Neural progenitor cell (in vitro differentiated cells): ENCODE data around the gene MBL2. TPM values are rescaled to one million over a fixed set of nuclear protein-coding genes. Genes with fewer than 3 reads are reported as not detected.

ENCODE experiments used
- DNase-seq: peaks from one replicate; pipeline ENCODE4 v3.0.0-alpha.2; 2016; ENCODE audit warnings: low spot score
- H2AFZ ChIP-seq: fragments of 200-600 bp; sonication (generic); replicated peaks from 2 replicates; pipeline ENCODE4 v1.6.1; 2016; ENCODE audit warnings: antibody characterized with exemption
- H3F3A ChIP-seq: fragments of 200-600 bp; sonication (generic); 2 replicates; pipeline ENCODE4 v1.6.1; 2016; ENCODE audit warnings: antibody characterized with exemption, low read depth
- H3K27ac ChIP-seq: fragments of 200-600 bp; sonication (generic); 2 replicates; pipeline ENCODE4 v1.5.1; 2016; ENCODE audit warnings: mild to moderate bottlenecking
- H3K27me3 ChIP-seq: fragments of 200-600 bp; sonication (generic); 2 replicates; pipeline ENCODE4 v1.6.1; 2016; ENCODE audit warnings: mild to moderate bottlenecking, moderate library complexity
- H3K36me3 ChIP-seq: fragments of 200-600 bp; sonication (generic); 2 replicates; pipeline ENCODE4 v1.5.1; 2016
- H3K4me1 ChIP-seq: fragments of 200-600 bp; sonication (generic); 2 replicates; pipeline ENCODE4 v1.6.1; 2016; ENCODE audit warnings: mixed run types
- H3K4me2 ChIP-seq: fragments of 200-600 bp; sonication (generic); 2 replicates; pipeline ENCODE4 v1.6.1; 2016
- H3K4me3 ChIP-seq: fragments of 200-600 bp; sonication (generic); 2 replicates; pipeline ENCODE4 v1.5.1; 2016
- H3K79me2 ChIP-seq: fragments of 200-600 bp; sonication (generic); 2 replicates; pipeline ENCODE4 v1.6.1; 2016; ENCODE audit warnings: low read depth
- H3K9ac ChIP-seq: fragments of 200-600 bp; sonication (generic); 2 replicates; pipeline ENCODE4 v1.6.1; 2016
- H3K9me3 ChIP-seq: fragments of 200-600 bp; sonication (generic); 2 replicates; pipeline ENCODE4 v1.5.1; 2016; ENCODE audit warnings: low read depth
- H4K20me1 ChIP-seq: fragments of 200-600 bp; sonication (generic); 2 replicates; pipeline ENCODE4 v1.6.1; 2016; ENCODE audit warnings: low read depth
- H3K27ac Mint-ChIP-seq: 3 replicates; pipeline ENCODE4 v1.8.0; 2021; ENCODE audit warnings: mixed read lengths
- H3K27me3 Mint-ChIP-seq: 2 replicates; pipeline ENCODE4 v1.8.0; 2022; ENCODE audit warnings: low read depth, mild to moderate bottlenecking, inconsistent platforms, moderate library complexity, mixed read lengths; ENCODE audit not compliant: insufficient read depth
- H3K36me3 Mint-ChIP-seq: 3 replicates; pipeline ENCODE4 v1.8.0; 2021; ENCODE audit warnings: mixed read lengths
- H3K4me1 Mint-ChIP-seq: 3 replicates; pipeline ENCODE4 v1.8.0; 2021; ENCODE audit warnings: mixed read lengths
- H3K4me3 Mint-ChIP-seq: 3 replicates; pipeline ENCODE4 v1.8.0; 2021; ENCODE audit warnings: mild to moderate bottlenecking, moderate library complexity, mixed read lengths
- H3K9me3 Mint-ChIP-seq: 3 replicates; pipeline ENCODE4 v1.8.0; 2020; ENCODE audit warnings: mixed read lengths
- CTCF ChIP-seq: fragments of 200-600 bp; sonication (generic); IDR thresholded peaks from 2 replicates; pipeline ENCODE4 v1.5.1; 2017; ENCODE audit warnings: antibody characterized with exemption, mild to moderate bottlenecking
- EZH2 ChIP-seq: fragments of 200-600 bp; sonication (generic); IDR thresholded peaks from 2 replicates; pipeline ENCODE4 v1.6.1; 2017; ENCODE audit warnings: antibody characterized with exemption, mild to moderate bottlenecking, moderate library complexity
- EZH2phosphoT487 ChIP-seq: fragments of 200-600 bp; sonication (generic); IDR thresholded peaks from 2 replicates; pipeline ENCODE4 v1.6.1; 2017; ENCODE audit warnings: antibody characterized with exemption
- total RNA-seq: library from RNA; depleted of rRNA; stranded (reverse); fragments of >200 nt; gene quantifications from 2 replicates; pipeline ENCODE4 v1.2.3, GENCODE V29; 2015; ENCODE audit warnings: low replicate concordance

The MBL2 gene
- total RNA-seq, 1 donor from 2014 or later = not detected

DNA sequence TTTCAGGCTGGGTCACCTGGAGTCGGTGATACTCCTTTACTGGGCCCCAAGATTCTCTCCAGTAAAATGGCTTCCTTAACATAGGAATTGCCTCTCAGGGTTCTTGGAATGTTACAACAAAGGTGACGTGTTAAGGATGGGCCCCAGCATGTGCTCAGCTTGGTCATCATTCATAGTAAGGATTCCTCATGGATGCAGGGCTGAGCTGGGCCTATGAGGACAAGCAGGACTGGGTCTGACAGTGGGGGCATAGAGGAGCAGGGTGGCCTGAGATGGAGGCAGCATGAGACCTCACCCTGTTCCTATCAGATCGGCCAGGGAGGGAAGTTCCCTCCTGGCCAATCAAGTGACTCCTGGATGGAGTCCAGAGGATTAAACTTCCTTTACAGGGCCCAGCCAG, 12.8 kb upstream of the MBL2 start:
- no peaks in the 10 kb centered on the region for H3K9me3 ChIP-seq

GRCh38 chr10:52783726-52784125, 11.1 kb upstream of the MBL2 start:
- no peak overlapping the region for H3K27ac ChIP-seq
- H3K36me3 Mint-ChIP-seq = no peaks in the 10 kb centered on the region
- H3K9ac ChIP-seq = no peak overlapping the region
- H3K27me3 ChIP-seq = no peaks in the 10 kb centered on the region
- TF ChIP-seq EZH2phosphoT487 (no peak), EZH2 (no peak), CTCF (no peak)
- H3K4me3 Mint-ChIP-seq = no peak overlapping the region
- no peaks in the 10 kb centered on the region for H4K20me1 ChIP-seq
- H3F3A ChIP-seq = no peaks in the 10 kb centered on the region
- H3K9me3 ChIP-seq = no peaks in the 10 kb centered on the region
- no peaks in the 10 kb centered on the region for H3K9me3 Mint-ChIP-seq
- H3K4me1 Mint-ChIP-seq = peaks cover 5% of the 10 kb centered on the region
- no peaks in the 10 kb centered on the region for H3K4me1 ChIP-seq
- H3K79me2 ChIP-seq = no peaks in the 10 kb centered on the region
- no peak overlapping the region for H2AFZ ChIP-seq
- H3K4me3 ChIP-seq = no peak overlapping the region
- H3K36me3 ChIP-seq = no peaks in the 10 kb centered on the region
- no peak for DNase-seq
- H3K27me3 Mint-ChIP-seq = peaks cover 9% of the 10 kb centered on the region
- H3K27ac Mint-ChIP-seq = no peak overlapping the region
- H3K4me2 ChIP-seq = no peak overlapping the region

More for the DNA sequence above, 12.8 kb upstream of the MBL2 start:
- Histone ChIP-seq H3K79me2 (no peaks in the 10 kb centered on the region), H4K20me1 (no peaks in the 10 kb centered on the region), H2AFZ (no peak overlapping the region), H3K9ac (no peak overlapping the region), H3K4me2 (no peak overlapping the region), H3F3A (no peaks in the 10 kb centered on the region), H3K36me3 (no peaks in the 10 kb centered on the region), H3K27ac (no peak overlapping the region), H3K4me3 (no peak overlapping the region), H3K4me1 (no peaks in the 10 kb centered on the region), H3K27me3 (no peaks in the 10 kb centered on the region)
- no peak for TF ChIP-seq CTCF
- TF ChIP-seq EZH2phosphoT487 = no peak
- TF ChIP-seq EZH2 = no peak
- Mint-ChIP-seq H3K4me1 (no peaks in the 10 kb centered on the region), H3K27ac (no peak overlapping the region), H3K27me3 (peaks cover 6% of the 10 kb centered on the region), H3K9me3 (no peaks in the 10 kb centered on the region), H3K4me3 (no peak overlapping the region), H3K36me3 (no peaks in the 10 kb centered on the region)
- no peak for DNase-seq

- H3F3A ChIP-seq = no peaks in the 10 kb centered on the region
- no peaks in the 10 kb centered on the region for H3K9me3 ChIP-seq
- no peak overlapping the region for H3K27ac ChIP-seq
- no peak for DNase-seq
- no peaks in the 10 kb centered on the region for H3K36me3 ChIP-seq
- H3K4me3 ChIP-seq = no peak overlapping the region
- no peaks in the 10 kb centered on the region for H4K20me1 ChIP-seq
- Mint-ChIP-seq H3K27me3 (peaks cover 9% of the 10 kb centered on the region), H3K4me1 (peaks cover 5% of the 10 kb centered on the region), H3K27ac (no peak overlapping the region), H3K36me3 (no peaks in the 10 kb centered on the region), H3K4me3 (no peak overlapping the region), H3K9me3 (no peaks in the 10 kb centered on the region)
- TF ChIP-seq EZH2phosphoT487 (no peak), CTCF (no peak), EZH2 (no peak)
- no peaks in the 10 kb centered on the region for H3K79me2 ChIP-seq
- H3K4me2 ChIP-seq = no peak overlapping the region
- H2AFZ ChIP-seq = no peak overlapping the region
- no peaks in the 10 kb centered on the region for H3K4me1 ChIP-seq
- H3K27me3 ChIP-seq = no peaks in the 10 kb centered on the region
- H3K9ac ChIP-seq = no peak overlapping the region
Observed at GRCh38 chr10:52782554-52782953, 10.0 kb upstream of the MBL2 start.
